ENCODE measurements around the gene ATP8B3. TPM values are rescaled to one million over a fixed set of nuclear protein-coding genes. Genes with fewer than 3 reads are reported as not detected.

ATP8B3 gene
- total and polyA plus RNA-seq, 9 of the 15 experiments (the other 6 are each of a cell fraction or from before 2014, with no cell fraction given): 1.2 to 12.3 (median 3.8) TPM

DNA sequence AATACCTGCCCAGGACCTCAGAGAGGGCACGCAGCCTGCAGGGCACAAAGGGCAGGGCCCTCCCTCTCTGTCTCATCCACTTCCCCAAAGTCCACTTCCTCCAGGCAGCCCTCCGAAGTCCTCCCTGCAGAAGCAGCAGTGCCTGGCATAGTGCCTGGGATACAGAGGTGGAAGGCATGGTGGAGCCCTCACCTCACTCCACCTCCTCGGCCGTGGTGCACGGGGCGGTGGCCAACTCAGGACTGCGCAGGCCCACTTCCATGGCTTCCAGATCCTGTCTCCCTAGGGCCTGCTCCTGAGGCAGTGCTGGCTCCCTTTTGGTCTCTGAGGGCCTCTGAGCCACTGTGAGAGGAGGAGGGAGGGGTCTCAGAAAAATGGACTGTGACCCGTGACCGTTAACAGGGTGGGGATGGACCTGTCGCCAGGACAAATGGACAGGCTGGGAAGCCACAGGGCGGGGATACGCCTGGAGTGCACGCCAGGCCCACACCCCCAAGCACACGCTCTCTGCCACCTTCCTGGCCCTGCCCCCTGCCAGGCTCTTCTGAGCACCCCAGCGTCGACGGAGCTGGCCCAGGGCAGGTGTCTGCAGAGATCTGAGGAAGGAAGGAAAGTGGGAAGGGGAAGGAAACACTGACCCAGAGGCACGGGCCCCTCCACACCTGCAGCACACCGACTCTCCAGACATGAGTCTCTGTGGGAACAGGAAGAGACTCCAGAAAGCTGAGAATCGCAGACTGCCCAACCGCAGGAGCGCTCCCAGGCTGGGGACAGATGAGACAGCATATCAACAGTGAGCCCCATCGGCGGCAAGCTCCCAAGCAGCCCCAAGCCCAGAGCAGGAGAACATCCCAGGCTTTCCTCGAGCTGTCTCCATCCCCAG is 27.8 kb upstream of the ATP8B3 start (continued):
- TF ChIP-seq ZNF644 (tag; IDR thresholded peaks at IDR 0.05; ENCODE audit: low read depth): no peak
- 0 out of 2 replicates have a peak, but pooled peaks have one; percentile 40 for TF ChIP-seq SMAD4 (CRISPR knock-in tag; conservative IDR thresholded peaks at IDR 0.05)
- TF ChIP-seq, protein P1, sequence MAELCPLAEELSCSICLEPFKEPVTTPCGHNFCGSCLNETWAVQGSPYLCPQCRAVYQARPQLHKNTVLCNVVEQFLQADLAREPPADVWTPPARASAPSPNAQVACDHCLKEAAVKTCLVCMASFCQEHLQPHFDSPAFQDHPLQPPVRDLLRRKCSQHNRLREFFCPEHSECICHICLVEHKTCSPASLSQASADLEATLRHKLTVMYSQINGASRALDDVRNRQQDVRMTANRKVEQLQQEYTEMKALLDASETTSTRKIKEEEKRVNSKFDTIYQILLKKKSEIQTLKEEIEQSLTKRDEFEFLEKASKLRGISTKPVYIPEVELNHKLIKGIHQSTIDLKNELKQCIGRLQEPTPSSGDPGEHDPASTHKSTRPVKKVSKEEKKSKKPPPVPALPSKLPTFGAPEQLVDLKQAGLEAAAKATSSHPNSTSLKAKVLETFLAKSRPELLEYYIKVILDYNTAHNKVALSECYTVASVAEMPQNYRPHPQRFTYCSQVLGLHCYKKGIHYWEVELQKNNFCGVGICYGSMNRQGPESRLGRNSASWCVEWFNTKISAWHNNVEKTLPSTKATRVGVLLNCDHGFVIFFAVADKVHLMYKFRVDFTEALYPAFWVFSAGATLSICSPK (IDR thresholded peaks at IDR 0.05; ENCODE audit: borderline replicate concordance): no peak
- no peak for TF ChIP-seq PHF21A (IDR thresholded peaks at IDR 0.05; ENCODE audit: borderline replicate concordance, low read depth)
- TF ChIP-seq CTBP1 (IDR thresholded peaks at IDR 0.05; ENCODE audit: borderline replicate concordance): no peak
- TF ChIP-seq HNRNPH1 (optimal IDR thresholded peaks at IDR 0.05; ENCODE audit: low read depth, low read length): no peak
- TF ChIP-seq, protein P2, sequence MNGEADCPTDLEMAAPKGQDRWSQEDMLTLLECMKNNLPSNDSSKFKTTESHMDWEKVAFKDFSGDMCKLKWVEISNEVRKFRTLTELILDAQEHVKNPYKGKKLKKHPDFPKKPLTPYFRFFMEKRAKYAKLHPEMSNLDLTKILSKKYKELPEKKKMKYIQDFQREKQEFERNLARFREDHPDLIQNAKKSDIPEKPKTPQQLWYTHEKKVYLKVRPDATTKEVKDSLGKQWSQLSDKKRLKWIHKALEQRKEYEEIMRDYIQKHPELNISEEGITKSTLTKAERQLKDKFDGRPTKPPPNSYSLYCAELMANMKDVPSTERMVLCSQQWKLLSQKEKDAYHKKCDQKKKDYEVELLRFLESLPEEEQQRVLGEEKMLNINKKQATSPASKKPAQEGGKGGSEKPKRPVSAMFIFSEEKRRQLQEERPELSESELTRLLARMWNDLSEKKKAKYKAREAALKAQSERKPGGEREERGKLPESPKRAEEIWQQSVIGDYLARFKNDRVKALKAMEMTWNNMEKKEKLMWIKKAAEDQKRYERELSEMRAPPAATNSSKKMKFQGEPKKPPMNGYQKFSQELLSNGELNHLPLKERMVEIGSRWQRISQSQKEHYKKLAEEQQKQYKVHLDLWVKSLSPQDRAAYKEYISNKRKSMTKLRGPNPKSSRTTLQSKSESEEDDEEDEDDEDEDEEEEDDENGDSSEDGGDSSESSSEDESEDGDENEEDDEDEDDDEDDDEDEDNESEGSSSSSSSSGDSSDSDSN (IDR thresholded peaks at IDR 0.05; ENCODE audit: borderline replicate concordance in 1 of 2, low read depth in 2 of 2, low read length in 2 of 2): peak; percentile 31 to 72; a peak in 1 of 4 replicates
- TF ChIP-seq ESRRA (IDR thresholded peaks at IDR 0.05; ENCODE audit: borderline replicate concordance, low read depth): no peak; the same call in 1 of the 2 replicates
- no peak for TF ChIP-seq SMARCE1 (IDR thresholded peaks at IDR 0.05)
- 0 out of 2 replicates have a peak, but pooled peaks have one; percentile 40 for TF ChIP-seq SPI1 (IDR thresholded peaks at IDR 0.05; ENCODE audit: borderline replicate concordance, low read depth, low read length)
- TF ChIP-seq TEAD2 (tag; IDR thresholded peaks at IDR 0.05): no peak
- TF ChIP-seq KAT8 (IDR thresholded peaks at IDR 0.05; ENCODE audit: low read depth): no peak
